Right renal cortex interstitium (tissue), 3 donors: ENCODE data around the gene CRIM1. TPM values are rescaled to one million over a fixed set of nuclear protein-coding genes. Genes with fewer than 3 reads are reported as not detected.

Experiments
- DNase-seq, 3 donors: peaks; one replicate each; pipeline ENCODE4 v3.0.0-alpha.2; 2013; ENCODE audit warnings: low read depth in 3 of 3, low spot score in 2 of 3
- polyA plus RNA-seq, 3 donors: library from polyadenylated mRNA; unstranded; fragments of 120-200 nt; gene quantifications; one replicate each; pipeline ENCODE4 v1.2.1, GENCODE V29; 2013; ENCODE audit not compliant: insufficient read length in 3 of 3

Gene CRIM1
- polyA plus RNA-seq, 3 donors = 91.7 to 97.3 (median 95.7) TPM

DNA sequence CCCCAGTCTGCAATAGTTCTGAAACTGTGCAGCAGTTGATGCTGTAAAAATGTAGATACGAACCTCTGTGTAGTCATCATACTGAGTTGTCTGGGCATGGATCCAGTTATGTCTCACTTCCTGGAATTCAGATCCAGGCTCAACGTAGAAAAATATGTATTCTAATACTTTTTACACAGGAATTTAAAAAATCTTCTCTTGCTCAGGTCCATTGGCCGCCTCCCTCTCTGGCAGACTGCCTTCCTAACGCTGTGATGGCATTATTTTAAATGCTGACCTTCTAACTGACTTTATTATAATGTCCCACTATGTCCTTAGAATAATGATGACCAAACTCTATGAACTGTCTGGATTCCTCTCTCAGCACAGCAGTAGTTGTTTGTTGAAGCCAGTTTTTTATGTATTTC, 122.8 kb downstream of the CRIM1 start:
- DNase-seq = no peak

DNA sequence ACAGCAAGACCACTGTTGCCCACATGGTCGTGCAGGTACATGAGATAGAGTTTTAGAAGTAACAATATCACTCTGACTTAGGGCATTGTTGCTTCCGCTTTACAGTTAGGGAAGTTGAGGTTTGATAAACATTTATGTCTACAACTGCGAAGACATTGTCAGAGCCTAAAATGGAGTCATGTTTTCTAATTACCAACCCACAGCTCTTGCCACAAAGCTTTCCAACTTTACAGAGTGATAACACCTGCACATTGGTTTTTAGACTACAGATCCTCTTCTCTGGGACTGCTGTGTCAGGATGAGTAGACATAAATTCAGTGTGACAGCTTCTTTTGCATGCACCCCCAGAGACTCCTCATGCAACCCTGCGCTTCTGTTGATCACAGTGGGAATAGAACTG, 123.4 kb downstream of the CRIM1 start:
- DNase-seq = no peak

DNA sequence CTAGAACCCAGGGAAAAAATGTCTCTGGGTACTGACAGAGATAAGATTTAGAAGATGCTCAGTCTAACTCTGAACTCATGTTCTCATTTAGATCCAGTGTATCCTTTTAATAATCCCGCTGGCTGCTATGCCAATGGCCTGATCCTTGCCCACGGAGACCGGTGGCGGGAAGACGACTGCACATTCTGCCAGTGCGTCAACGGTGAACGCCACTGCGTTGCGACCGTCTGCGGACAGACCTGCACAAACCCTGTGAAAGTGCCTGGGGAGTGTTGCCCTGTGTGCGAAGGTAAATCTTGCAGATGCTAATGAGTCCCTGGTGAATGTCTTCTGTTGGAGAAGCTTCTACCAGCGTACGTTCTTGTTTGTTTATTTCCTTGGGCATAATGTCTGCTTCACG, 123.8 kb downstream of the CRIM1 start:
- DNase-seq = no peak

DNA sequence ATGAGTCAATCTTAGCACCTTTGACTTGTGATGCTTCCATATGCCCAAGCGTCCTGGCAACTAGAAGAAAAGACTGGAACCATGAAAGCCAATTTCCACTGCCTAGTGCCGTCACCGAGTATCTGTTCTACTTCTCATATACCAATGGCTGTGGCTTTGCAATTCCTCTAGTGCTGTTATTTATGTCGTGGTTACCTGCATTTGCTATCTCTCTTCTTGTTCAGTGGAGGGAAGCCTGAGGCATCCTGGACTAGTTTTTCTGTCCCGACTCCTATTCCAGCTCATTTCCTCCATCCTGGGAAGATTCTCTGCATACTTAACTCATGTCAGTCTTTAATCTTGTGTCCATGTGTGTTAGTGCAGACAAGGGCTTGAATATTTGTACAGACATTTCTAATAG, 124.5 kb downstream of the CRIM1 start:
- DNase-seq = no peak

DNA sequence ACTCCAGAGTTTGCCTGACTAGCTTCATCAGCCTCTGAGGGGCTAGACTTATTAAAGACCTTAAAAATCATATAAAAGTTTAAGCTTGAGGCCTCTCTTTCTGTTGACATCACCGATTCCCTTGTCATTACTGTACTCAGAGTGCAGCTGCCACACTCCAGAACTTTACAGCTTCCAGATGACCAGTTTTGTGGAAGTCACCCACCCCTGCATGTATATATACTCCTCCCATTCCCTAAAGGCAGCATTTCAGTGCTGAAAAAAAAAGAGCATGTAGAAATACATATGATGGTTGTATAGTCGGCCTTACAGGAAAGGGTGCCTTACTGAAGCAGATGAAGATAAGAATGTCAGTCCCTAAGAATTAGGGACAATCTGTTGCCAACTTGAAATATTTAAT, 125.1 kb downstream of the CRIM1 start:
- no peak for DNase-seq

DNA sequence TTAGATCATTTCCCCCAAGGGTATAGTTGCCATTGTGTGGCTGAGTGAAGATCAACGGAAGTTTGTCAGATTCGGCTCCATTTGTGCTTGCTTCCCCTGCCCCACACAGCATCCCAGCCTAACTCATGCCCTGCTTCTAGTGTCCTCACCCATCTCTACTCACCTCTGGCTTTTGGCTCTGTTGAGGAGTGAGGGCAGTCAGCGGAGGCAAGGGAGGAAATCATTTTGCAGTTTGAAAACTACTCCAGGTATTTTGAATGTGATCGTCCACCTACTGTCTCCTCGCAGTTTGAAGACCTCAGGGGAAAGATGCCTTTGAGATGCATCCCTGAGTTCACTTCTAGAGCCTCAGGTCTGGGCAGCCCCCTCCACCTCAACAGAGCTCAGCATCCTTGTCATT, 126.1 kb downstream of the CRIM1 start:
- no peak for DNase-seq

DNA sequence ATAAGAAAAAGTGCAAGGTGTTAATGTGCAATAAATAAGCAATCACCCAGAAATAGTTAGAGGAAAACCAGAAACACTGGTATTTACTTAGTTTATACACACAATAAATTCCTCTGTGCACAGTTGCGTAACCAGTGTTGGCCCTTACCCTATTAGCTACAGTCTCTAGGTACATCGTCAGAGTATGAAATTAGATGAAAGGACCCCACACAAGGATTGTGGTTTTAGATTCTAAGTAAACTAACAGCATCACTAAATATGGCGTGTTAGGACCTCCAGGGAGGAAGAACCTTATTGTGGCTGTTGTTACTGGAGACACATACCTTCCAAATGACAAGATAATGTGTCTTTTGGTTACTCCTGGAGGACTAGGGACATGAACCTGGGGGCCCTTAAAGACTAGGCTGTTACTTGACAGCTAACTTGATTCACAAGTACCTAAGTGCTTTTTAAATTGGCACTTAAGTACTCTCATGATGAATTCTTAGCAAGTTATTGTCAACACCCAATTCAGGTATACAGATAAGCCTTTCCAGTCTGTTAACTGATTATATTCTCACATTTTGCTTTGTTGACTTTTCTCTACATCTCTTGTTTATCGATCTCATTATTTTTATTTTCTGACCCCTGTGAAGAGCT, 127.1 kb downstream of the CRIM1 start:
- no peak for DNase-seq

DNA sequence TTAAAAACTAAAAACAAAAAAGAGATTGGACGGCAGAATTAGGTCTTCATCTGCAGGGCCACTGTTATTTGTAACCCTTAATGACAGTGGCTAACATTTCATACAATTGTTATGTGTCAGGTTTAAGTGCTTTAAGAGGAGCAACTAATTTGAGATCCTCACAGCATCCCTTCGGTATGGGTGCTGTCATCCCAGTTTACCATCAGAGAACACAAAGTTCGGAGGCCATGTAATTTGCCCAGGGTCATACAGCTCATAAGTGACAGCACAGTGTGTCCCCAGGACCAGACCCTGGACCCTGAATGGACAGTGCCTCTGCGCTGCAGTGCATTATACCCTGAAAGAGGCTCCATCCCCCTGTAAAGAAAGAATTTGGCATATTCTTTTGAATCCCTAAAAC, 127.7 kb downstream of the CRIM1 start:
- no peak for DNase-seq

DNA sequence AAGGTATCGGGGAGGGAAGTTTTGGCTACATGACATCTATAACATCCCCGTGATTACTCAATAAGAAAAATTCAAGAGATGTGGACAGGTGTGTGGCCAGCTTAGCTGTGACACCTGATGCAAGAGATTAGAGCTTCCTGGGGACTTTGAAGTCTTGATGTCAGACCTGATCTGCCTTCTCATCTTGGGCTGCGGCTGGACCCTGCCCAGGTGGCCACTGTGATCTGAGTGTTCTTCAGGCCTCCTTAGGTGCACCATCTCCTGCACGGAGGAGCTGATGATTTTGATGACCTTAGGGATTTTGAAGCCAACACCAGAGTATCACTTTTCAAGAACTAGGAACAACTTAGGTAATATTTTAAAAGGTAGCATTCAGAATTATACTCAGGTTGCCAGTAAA, 128.9 kb downstream of the CRIM1 start:
- DNase-seq = no peak

DNA sequence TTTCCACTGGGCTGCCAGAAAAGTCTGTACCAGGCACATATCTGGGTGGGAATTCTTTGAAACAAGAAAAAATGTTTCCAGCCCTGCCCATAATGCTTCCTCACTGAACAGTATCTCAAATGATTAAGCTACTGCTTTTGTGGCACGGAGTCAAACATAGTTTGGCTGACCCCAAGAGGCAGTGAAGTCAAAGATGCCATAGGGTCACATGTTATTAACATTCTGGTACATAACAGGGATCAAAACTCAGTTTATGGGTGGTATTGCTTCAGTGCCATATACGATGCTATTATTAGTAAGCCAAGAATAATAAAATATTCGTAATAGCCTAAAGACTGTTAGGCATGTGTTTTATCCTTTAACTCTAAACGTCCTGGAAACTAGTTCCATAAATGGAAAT, 129.9 kb downstream of the CRIM1 start:
- no peak for DNase-seq

DNA sequence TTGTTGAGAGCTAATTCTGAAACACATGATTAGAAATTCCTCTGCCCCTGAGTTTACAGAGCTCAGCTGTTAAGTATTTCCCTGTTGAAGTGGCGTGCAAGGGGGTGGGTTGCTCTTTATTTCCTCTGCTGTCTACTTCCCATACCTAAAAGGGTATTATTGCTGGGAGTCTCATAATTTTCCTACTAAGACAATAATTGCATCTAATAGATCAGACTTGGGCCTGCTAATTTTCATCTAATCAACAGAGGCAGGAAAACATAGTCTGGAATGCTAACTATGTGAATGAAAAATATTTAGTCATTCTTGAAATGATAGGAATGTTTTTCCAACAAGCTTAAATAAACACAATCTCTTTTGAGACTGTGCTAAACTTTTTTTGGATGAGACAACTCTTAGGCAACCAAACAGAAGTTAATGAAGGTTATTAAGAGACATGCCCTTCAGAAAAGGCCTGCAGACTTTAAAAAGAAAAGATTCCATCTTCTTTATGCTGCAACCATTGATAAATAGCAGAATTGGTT, 131.0 kb downstream of the CRIM1 start:
- DNase-seq = no peak

DNA sequence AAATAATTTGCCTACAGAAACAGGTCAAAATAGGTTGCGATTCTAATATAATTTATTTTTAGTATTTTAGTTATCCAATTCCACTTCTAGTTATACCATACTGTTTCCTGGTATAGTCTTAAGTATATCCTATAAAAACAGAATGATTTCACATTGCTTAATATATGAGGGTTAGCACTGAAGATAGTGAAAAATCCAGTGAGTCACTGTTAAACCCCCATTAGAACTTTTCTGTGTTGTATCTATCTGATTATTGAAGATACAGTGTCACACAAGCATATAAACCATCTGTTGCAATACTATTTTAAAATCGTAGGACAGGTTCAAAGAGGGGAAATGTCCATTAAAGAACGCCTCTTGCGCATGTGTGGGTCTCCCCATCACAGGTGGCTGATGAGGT, 132.4 kb downstream of the CRIM1 start:
- no peak for DNase-seq

DNA sequence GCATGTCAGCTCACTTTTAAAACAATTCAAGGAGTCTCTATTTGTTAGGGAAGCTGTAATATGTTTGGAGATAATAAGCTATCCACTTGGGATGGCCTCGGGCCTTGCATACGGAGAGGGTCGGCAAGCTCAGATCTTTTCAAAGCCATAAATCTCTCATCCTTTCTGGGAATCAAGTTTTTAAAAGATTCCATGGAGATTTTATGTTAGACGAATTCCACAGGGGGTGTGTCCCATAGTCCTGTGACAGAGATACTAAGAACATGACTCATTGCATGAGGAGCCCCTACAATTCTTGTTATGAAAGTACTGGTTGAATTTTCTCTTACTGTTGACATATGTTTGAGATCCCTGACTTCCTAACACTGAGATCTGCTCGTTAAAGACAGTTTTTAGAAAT, 133.7 kb downstream of the CRIM1 start:
- no peak for DNase-seq

DNA sequence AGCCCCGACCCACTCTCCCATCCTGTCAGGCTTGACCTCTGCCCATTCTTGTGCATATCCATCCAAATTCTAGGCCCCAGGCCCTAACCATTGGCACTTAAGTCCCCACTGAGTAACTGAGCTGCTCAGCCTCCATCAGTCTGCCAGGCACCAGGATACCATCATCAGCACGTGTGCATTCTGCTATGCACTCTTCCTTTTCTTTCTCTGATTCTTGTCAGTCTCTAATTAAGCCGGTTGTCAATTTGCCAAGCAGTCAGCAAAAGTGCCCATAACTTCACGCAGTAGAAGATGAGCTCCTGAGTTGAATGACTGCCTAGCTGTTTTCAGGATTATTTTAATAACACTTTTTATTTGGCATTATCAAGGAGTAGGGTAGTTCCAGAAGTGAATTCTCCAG, 135.2 kb downstream of the CRIM1 start:
- no peak for DNase-seq

DNA sequence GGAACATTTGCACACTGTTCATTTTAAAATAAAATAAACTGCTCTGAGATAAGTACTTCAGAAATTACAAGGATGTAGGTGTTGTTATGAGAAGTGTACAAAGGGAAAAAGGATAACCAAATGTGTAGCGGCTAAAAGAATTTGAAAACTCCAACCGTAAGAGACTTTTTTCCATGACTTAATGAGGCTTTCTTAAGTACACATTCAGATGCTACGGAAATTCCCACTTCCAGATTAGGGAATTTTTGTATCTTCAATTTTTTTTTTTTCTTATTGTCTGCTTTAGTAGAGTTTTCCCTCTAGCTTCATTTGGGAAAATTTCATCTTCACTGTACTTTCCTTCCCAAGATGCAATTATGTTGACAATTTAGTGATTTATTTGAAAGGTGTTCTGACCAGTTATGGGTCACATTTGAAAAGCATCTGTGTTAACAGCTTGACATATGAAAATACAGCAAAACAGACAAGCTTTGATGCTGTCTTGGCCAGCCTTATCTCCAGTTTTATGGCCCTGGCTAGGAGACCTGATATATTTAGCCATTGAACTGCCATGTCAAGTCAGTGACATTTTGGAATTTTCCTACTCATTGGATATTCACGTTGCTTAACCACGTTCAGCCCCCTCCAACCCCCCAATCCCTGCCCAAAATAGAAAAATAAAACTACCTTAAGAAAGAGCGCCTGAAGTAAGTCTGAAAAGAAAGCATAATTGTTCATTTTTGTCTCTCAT, 136.8 kb downstream of the CRIM1 start:
- DNase-seq = no peak

DNA sequence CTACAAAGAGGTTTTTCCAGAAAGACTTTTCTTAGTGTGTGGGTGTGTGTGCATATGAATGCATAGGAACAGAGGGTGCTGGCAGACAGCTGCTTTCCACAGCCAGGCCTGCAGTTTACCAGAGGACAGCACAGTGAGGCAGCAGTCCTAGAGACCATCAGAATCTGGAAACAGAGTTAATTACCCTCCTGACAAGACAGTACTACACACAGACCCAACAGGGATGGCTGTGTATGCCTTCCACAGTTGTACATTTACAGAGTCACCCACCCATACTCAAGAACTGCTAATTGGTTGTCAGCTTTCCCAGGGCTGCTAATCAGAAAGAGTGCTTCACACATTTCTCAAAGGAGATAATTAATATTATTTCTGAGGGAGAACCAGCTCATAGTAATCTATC, 137.7 kb downstream of the CRIM1 start:
- no peak for DNase-seq

DNA sequence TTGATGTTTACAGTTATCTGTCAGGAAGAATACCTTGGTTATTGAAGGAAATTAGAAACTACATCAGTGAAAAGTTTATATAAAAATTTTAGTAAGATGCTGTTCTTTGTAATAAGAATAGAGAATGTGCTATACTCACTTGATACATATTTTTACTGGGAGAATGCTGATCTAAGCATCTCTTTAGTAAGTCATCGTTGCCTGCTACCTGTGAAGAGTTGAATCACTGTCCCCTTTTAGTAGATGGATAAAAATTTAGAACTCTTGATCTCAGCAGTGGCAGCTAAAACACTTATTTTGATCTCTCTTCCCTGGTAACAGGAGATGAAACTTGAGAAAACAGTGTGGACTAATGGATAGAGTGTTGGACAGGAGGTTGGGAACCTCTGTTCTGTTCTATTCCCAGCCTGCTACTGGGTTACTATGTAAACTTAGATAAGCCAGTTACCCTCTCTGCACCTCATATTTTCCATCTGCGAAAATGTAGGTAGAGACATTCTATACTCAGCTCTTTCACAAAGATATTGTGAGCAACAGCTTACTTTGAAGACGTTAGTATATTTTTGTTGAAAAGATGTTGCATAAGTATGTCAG, 142.1 kb downstream of the CRIM1 start:
- DNase-seq = no peak

DNA sequence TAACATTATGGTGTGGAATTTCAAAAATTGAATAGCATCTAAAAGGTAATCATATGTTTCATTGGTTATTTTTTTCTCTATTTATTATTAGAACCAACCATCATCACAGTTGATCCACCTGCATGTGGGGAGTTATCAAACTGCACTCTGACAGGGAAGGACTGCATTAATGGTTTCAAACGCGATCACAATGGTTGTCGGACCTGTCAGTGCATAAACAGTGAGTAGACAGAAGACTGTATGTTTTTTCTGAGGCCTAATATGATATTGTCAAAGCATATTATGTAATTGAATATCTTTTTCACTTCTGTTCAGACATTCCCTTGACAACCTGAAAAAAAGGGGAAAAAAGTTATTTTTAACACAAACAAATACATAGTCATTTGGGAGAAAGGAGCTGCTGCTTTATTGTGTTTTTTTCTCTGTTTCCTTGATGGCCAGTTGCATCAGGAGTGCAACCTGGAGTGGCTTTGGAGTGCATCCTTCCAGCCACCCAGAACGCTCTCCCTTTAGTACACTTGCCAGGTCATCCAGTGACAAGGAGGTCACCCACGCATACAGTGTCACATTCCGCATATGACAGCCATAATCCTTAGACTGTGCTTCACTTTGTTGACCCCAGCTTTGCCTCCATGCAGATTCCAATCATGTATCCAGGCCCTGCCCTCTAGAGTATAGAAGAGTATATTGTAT, 143.7 kb downstream of the CRIM1 start:
- DNase-seq = no peak

DNA sequence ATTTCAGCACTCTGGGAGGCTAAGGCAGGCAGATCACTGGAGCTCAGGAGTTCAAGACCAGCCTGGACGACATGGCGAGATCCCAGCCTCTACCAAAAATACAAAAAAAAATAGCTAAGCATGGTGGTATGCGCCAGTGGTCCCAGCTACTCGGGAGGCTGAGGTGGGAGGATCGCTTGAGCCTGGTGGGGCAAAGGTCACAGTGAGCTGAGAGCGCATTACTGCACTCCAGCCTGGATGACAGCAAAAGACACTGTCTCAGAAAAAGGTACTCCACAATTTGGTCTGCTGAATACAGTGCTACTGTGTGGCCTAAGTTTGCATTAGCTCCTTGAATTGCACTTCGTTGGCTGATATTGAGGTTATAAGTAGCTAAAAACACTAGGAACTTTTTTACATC, 144.5 kb downstream of the CRIM1 start:
- no peak for DNase-seq

DNA sequence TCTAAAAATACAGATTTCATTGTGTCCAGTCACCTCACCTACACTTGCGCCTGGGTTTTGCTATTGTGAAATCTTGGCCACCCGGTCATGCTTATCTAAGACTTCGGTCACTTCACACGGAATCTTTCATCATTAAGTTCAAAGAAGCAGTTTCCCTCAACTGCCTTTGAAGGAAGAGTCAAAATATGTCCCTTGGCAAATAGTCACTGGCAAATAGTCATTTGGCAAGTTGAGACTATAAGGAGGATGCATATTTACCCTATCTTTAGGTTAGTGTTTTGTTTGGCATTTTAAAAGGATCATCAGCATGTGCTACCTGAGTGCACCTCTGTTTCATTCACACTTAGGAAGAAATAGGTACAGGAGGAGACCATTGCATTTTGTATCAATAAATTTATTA, 146.5 kb downstream of the CRIM1 start:
- DNase-seq = no peak

DNA sequence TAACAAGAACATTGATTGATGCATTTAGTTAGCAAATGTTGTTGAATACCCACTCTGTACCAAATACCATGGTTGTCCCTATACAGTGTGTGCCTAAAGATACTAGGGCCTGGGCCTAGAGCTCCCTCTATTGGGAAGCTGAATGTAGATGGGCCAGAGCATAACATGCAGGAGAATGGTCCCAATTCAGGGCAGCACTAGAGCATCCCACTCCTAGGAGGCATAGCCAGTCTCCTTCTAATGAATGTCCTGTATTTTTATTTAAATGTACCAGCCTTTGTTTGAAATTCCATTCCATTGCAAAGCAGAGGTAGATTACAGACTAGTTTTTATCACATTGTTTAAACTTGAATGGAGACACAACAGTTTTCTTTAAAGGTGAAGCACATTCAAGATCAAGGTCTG, 151.8 kb downstream of the CRIM1 start:
- peak in 1 of 3 donors; percentile 29 for DNase-seq
